ENCODE results near the gene PDXDC1. TPM values are rescaled to one million over a fixed set of nuclear protein-coding genes. Genes with fewer than 3 reads are reported as not detected.
"Not testable (repeated sequence)": the region's sequence is repeated elsewhere in the genome, so short reads cannot be mapped to it uniquely, and the experiment has no call there.

The PDXDC1 gene
- total RNA-seq, 1 donor from 2014 or later: 36.0 TPM

DNA sequence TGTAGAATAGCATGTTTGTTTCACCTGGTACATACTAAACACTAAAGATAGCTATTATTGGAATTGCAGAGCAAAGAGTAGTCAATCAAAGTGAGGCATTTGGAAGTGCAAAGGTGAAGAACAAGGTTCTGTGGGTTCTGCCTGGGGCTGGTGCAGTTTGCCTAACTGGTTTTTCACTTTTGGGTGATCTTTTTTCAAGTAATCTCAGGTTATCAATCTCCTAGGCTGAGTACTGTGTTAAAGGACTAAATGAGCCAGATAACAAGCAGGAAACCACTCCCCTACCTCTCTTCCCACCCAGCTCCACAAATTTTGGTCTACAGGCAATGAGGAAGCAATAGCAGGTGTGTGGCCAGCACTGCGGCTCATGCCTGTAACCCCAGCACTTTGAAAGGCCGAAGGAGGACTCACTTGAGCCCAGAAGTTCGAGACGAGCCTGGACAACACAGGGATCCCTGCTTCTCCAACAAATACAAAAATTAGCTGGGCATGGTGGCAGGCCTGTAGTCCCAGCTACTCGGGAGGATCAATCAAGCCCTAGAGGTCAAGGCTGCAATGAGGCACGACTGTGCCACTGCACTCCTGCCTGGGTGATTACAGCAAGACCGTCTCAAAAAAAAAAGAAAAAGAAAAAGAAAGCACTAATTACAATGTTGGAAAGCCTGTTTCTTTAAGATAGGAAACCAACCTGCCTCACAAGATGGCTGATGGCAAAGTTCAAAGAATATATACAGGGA lies 83.0 kb downstream of the PDXDC1 start:
- H3K27ac ChIP-seq (ENCODE audit: low read depth, low read length): no peak overlapping the region
- H3K4me3 ChIP-seq (ENCODE audit: low read length in 3 of 3): no peak overlapping the region
- peaks cover 5 to 12% (median 7%) of the 10 kb centered on the region in 3 donors for H3K4me1 ChIP-seq (ENCODE audit: control insufficient read depth in 3 of 3, insufficient read depth in 3 of 3, low read length in 3 of 3)
- no peaks in the 10 kb centered on the region for H3K9me3 ChIP-seq (ENCODE audit: control insufficient read depth in 3 of 3, low read length in 3 of 3)
- peaks cover 27 to 31% (median 28%) of the 10 kb centered on the region in 3 donors for H3K36me3 ChIP-seq (ENCODE audit: control insufficient read depth in 3 of 3, insufficient read depth in 3 of 3, low read length in 3 of 3)
- no peak overlapping the region for H3K9ac ChIP-seq (ENCODE audit: low read depth in 1 of 3, low read length in 3 of 3)
- no peaks in the 10 kb centered on the region for H3K27me3 ChIP-seq (ENCODE audit: control insufficient read depth in 3 of 3, insufficient read depth in 3 of 3, low read length in 3 of 3)

DNA sequence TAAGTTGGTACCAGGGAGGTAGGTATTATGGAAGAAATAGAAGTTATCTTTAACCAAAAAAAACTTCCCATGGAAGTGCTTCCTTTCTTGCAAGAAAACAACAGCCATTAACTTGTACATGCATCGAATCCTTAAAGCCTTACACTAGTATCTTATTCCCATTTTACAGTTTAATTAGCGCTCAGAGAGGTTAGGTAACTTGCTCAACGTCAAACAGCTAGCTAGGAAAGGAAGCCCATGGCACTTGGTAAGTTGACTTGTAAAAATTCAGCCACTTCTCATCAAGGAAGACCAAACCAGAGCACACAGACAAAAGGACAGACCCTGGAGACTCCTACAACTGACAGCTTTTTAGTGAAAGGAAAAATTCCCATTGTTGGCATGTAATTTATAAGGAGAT lies 84.5 kb downstream of the PDXDC1 start:
- Histone ChIP-seq H3K9ac (ENCODE audit: low read depth in 1 of 3, low read length in 3 of 3) (no peak overlapping the region), H3K27ac (ENCODE audit: low read depth, low read length) (no peak overlapping the region), H3K9me3 (ENCODE audit: control insufficient read depth in 3 of 3, low read length in 3 of 3) (no peaks in the 10 kb centered on the region), H3K4me3 (ENCODE audit: low read length in 3 of 3) (no peak overlapping the region), H3K4me1 (ENCODE audit: control insufficient read depth in 3 of 3, insufficient read depth in 3 of 3, low read length in 3 of 3) (peaks cover 4 to 11% (median 5%) of the 10 kb centered on the region in 3 donors), H3K36me3 (ENCODE audit: control insufficient read depth in 3 of 3, insufficient read depth in 3 of 3, low read length in 3 of 3) (peaks cover 30 to 33% (median 32%) of the 10 kb centered on the region in 3 donors), H3K27me3 (ENCODE audit: control insufficient read depth in 3 of 3, insufficient read depth in 3 of 3, low read length in 3 of 3) (no peaks in the 10 kb centered on the region)

GRCh38 chr16:15062085-15062810 lies 87.4 kb downstream of the PDXDC1 start:
- not testable (repeated sequence) for H3K27ac ChIP-seq (ENCODE audit: low read depth, low read length); H3K9ac ChIP-seq (ENCODE audit: low read depth in 1 of 3, low read length in 3 of 3); H3K4me1 ChIP-seq (ENCODE audit: control insufficient read depth in 3 of 3, insufficient read depth in 3 of 3, low read length in 3 of 3); H3K9me3 ChIP-seq (ENCODE audit: control insufficient read depth in 3 of 3, low read length in 3 of 3); H3K4me3 ChIP-seq (ENCODE audit: low read length in 3 of 3); H3K27me3 ChIP-seq (ENCODE audit: control insufficient read depth in 3 of 3, insufficient read depth in 3 of 3, low read length in 3 of 3)
- H3K36me3 ChIP-seq (ENCODE audit: control insufficient read depth in 3 of 3, insufficient read depth in 3 of 3, low read length in 3 of 3): peaks cover 34 to 38% (median 37%) of the 10 kb centered on the region in 3 donors

- H3K27ac ChIP-seq (ENCODE audit: low read depth, low read length); H3K4me1 ChIP-seq (ENCODE audit: control insufficient read depth in 3 of 3, insufficient read depth in 3 of 3, low read length in 3 of 3); H3K27me3 ChIP-seq (ENCODE audit: control insufficient read depth in 3 of 3, insufficient read depth in 3 of 3, low read length in 3 of 3); H3K4me3 ChIP-seq (ENCODE audit: low read length in 3 of 3); H3K9ac ChIP-seq (ENCODE audit: low read depth in 1 of 3, low read length in 3 of 3); H3K9me3 ChIP-seq (ENCODE audit: control insufficient read depth in 3 of 3, low read length in 3 of 3): not testable (repeated sequence)
- H3K36me3 ChIP-seq (ENCODE audit: control insufficient read depth in 3 of 3, insufficient read depth in 3 of 3, low read length in 3 of 3): peaks cover 28 to 33% (median 30%) of the 10 kb centered on the region in 3 donors
Measured at GRCh38 chr16:15065961-15066360, 91.1 kb downstream of the PDXDC1 start.

GRCh38 chr16:15066690-15067089 lies 91.9 kb downstream of the PDXDC1 start:
- not testable (repeated sequence) for H3K9ac ChIP-seq (ENCODE audit: low read depth in 1 of 3, low read length in 3 of 3); H3K27ac ChIP-seq (ENCODE audit: low read depth, low read length); H3K4me3 ChIP-seq (ENCODE audit: low read length in 3 of 3); H3K4me1 ChIP-seq (ENCODE audit: control insufficient read depth in 3 of 3, insufficient read depth in 3 of 3, low read length in 3 of 3); H3K27me3 ChIP-seq (ENCODE audit: control insufficient read depth in 3 of 3, insufficient read depth in 3 of 3, low read length in 3 of 3); H3K9me3 ChIP-seq (ENCODE audit: control insufficient read depth in 3 of 3, low read length in 3 of 3)
- peaks cover 21 to 26% (median 23%) of the 10 kb centered on the region in 3 donors for H3K36me3 ChIP-seq (ENCODE audit: control insufficient read depth in 3 of 3, insufficient read depth in 3 of 3, low read length in 3 of 3)

- peaks cover 29 to 45% (median 37%) of the 10 kb centered on the region in 3 donors for H3K36me3 ChIP-seq (ENCODE audit: control insufficient read depth in 3 of 3, insufficient read depth in 3 of 3, low read length in 3 of 3)
- not testable (repeated sequence) for H3K27me3 ChIP-seq (ENCODE audit: control insufficient read depth in 3 of 3, insufficient read depth in 3 of 3, low read length in 3 of 3); H3K4me3 ChIP-seq (ENCODE audit: low read length in 3 of 3); H3K9ac ChIP-seq (ENCODE audit: low read depth in 1 of 3, low read length in 3 of 3); H3K27ac ChIP-seq (ENCODE audit: low read depth, low read length); H3K9me3 ChIP-seq (ENCODE audit: control insufficient read depth in 3 of 3, low read length in 3 of 3); H3K4me1 ChIP-seq (ENCODE audit: control insufficient read depth in 3 of 3, insufficient read depth in 3 of 3, low read length in 3 of 3)
Measured at GRCh38 chr16:15071013-15071412, 96.2 kb downstream of the PDXDC1 start.

DNA sequence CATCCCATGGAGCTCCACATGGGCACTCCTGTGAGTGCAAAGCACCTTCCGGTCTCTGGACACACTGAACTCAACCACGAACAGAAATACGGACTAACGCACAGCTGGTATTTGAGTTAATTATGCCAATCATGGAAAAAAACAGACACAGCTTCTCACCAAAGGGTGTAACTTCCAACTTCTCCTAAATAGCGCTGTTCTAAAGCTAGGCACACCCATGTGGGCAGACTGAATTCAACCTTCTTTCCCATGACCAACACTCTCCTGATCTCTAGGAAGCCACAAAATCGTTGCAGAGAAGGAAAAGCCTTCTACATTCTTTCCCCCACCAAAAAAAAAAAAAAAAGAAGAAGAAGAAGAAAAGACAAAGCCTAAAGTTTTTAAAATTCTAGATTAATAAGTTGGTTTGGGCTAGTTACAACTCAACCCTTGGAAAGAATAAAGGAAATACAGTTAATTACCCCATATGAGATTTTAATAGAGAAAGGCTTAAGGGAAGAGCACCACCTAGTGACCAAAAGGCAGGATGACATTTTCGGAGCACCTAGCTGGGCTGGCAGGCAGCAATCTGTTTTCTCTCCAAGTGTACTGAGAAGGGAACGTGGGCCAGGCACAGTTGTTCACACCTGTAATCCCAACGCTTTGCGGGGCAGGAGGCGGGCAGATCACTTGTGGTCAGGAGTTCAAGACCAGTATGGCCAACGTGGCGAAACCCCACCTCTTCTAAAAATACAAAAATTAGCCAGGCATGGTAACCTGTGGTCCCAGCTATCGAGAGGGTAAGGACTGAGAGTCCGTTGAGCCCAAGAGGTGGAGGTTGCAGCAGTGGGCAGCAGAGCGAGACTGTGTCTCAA lies 97.3 kb downstream of the PDXDC1 start:
- H3K4me1 ChIP-seq (ENCODE audit: control insufficient read depth in 3 of 3, insufficient read depth in 3 of 3, low read length in 3 of 3); H3K9ac ChIP-seq (ENCODE audit: low read depth in 1 of 3, low read length in 3 of 3); H3K4me3 ChIP-seq (ENCODE audit: low read length in 3 of 3); H3K27me3 ChIP-seq (ENCODE audit: control insufficient read depth in 3 of 3, insufficient read depth in 3 of 3, low read length in 3 of 3); H3K27ac ChIP-seq (ENCODE audit: low read depth, low read length); H3K9me3 ChIP-seq (ENCODE audit: control insufficient read depth in 3 of 3, low read length in 3 of 3): not testable (repeated sequence)
- H3K36me3 ChIP-seq (ENCODE audit: control insufficient read depth in 3 of 3, insufficient read depth in 3 of 3, low read length in 3 of 3): peaks cover 28 to 51% (median 40%) of the 10 kb centered on the region in 3 donors

DNA sequence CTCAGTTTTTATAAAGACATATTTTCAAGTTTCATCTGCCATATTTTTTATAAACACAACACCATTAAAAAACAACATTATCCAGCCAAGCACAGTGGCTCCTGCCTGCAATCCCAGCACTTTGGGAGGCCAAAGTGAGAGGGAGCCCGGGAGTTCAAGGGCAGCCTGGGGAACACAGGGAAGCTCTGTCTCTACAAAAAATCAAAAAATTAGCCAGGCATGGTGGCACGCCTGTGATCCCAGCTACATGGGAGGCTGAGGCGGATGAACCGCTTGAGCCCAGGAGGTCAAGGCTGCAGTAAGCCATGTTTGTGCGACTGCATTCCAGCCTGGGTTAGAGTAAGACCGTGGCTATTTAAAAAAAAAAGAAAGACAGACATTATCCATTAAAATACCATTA lies 98.3 kb downstream of the PDXDC1 start:
- no peak overlapping the region for H3K27ac ChIP-seq (ENCODE audit: low read depth, low read length)

DNA sequence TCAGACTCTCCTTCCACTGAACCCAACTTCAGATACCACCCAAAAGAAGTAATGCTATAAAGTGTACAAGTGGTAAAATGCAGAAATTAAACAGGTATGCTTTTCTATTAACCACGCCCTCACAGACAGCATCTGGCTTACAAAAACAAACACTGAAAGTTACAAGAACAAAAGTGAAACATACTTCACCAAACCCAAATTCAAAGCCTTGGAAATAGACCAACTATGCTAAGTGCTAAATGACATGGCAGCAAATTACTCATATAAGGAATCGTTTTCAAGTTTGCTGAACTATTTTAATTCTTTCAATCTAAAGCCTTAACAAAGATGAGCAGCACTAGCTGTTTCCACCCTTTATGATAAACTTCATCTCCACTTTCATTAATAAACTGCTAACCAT lies 101.3 kb downstream of the PDXDC1 start:
- not testable (repeated sequence) for H3K9ac ChIP-seq (ENCODE audit: low read depth in 1 of 3, low read length in 3 of 3); H3K4me1 ChIP-seq (ENCODE audit: control insufficient read depth in 3 of 3, insufficient read depth in 3 of 3, low read length in 3 of 3); H3K27ac ChIP-seq (ENCODE audit: low read depth, low read length); H3K27me3 ChIP-seq (ENCODE audit: control insufficient read depth in 3 of 3, insufficient read depth in 3 of 3, low read length in 3 of 3); H3K9me3 ChIP-seq (ENCODE audit: control insufficient read depth in 3 of 3, low read length in 3 of 3); H3K4me3 ChIP-seq (ENCODE audit: low read length in 3 of 3)
- H3K36me3 ChIP-seq (ENCODE audit: control insufficient read depth in 3 of 3, insufficient read depth in 3 of 3, low read length in 3 of 3): peaks cover 26 to 40% (median 30%) of the 10 kb centered on the region in 3 donors

More for the DNA sequence above, 98.3 kb downstream of the PDXDC1 start:
- H3K27me3 ChIP-seq (ENCODE audit: control insufficient read depth in 3 of 3, insufficient read depth in 3 of 3, low read length in 3 of 3): no peaks in the 10 kb centered on the region
- H3K4me3 ChIP-seq (ENCODE audit: low read length in 3 of 3): no peak overlapping the region
- H3K36me3 ChIP-seq (ENCODE audit: control insufficient read depth in 3 of 3, insufficient read depth in 3 of 3, low read length in 3 of 3): peaks cover 28 to 51% (median 40%) of the 10 kb centered on the region in 3 donors
- H3K9ac ChIP-seq (ENCODE audit: low read depth in 1 of 3, low read length in 3 of 3): no peak overlapping the region
- H3K9me3 ChIP-seq (ENCODE audit: control insufficient read depth in 3 of 3, low read length in 3 of 3): no peaks in the 10 kb centered on the region
- no peaks in the 10 kb centered on the region for H3K4me1 ChIP-seq (ENCODE audit: control insufficient read depth in 3 of 3, insufficient read depth in 3 of 3, low read length in 3 of 3)

Data from skeletal muscle tissue (tissue), 4 donors.